Neural progenitor cell (in vitro differentiated cells): ENCODE results near the gene KDM4B. TPM values are rescaled to one million over a fixed set of nuclear protein-coding genes. Genes with fewer than 3 reads are reported as not detected.

Experiments used
- DNase-seq: peaks from one replicate; pipeline ENCODE4 v3.0.0-alpha.2; 2016; ENCODE audit warnings: low spot score
- H2AFZ ChIP-seq: fragments of 200-600 bp; sonication (generic); replicated peaks from 2 replicates; pipeline ENCODE4 v1.6.1; 2016; ENCODE audit warnings: antibody characterized with exemption
- H3F3A ChIP-seq: fragments of 200-600 bp; sonication (generic); 2 replicates; pipeline ENCODE4 v1.6.1; 2016; ENCODE audit warnings: antibody characterized with exemption, low read depth
- H3K27ac ChIP-seq: fragments of 200-600 bp; sonication (generic); 2 replicates; pipeline ENCODE4 v1.5.1; 2016; ENCODE audit warnings: mild to moderate bottlenecking
- H3K27me3 ChIP-seq: fragments of 200-600 bp; sonication (generic); 2 replicates; pipeline ENCODE4 v1.6.1; 2016; ENCODE audit warnings: mild to moderate bottlenecking, moderate library complexity
- H3K36me3 ChIP-seq: fragments of 200-600 bp; sonication (generic); 2 replicates; pipeline ENCODE4 v1.5.1; 2016
- H3K4me1 ChIP-seq: fragments of 200-600 bp; sonication (generic); 2 replicates; pipeline ENCODE4 v1.6.1; 2016; ENCODE audit warnings: mixed run types
- H3K4me2 ChIP-seq: fragments of 200-600 bp; sonication (generic); 2 replicates; pipeline ENCODE4 v1.6.1; 2016
- H3K4me3 ChIP-seq: fragments of 200-600 bp; sonication (generic); 2 replicates; pipeline ENCODE4 v1.5.1; 2016
- H3K79me2 ChIP-seq: fragments of 200-600 bp; sonication (generic); 2 replicates; pipeline ENCODE4 v1.6.1; 2016; ENCODE audit warnings: low read depth
- H3K9ac ChIP-seq: fragments of 200-600 bp; sonication (generic); 2 replicates; pipeline ENCODE4 v1.6.1; 2016
- H3K9me3 ChIP-seq: fragments of 200-600 bp; sonication (generic); 2 replicates; pipeline ENCODE4 v1.5.1; 2016; ENCODE audit warnings: low read depth
- H4K20me1 ChIP-seq: fragments of 200-600 bp; sonication (generic); 2 replicates; pipeline ENCODE4 v1.6.1; 2016; ENCODE audit warnings: low read depth
- H3K27ac Mint-ChIP-seq: 3 replicates; pipeline ENCODE4 v1.8.0; 2021; ENCODE audit warnings: mixed read lengths
- H3K27me3 Mint-ChIP-seq: 2 replicates; pipeline ENCODE4 v1.8.0; 2022; ENCODE audit warnings: low read depth, mild to moderate bottlenecking, inconsistent platforms, moderate library complexity, mixed read lengths; ENCODE audit not compliant: insufficient read depth
- H3K36me3 Mint-ChIP-seq: 3 replicates; pipeline ENCODE4 v1.8.0; 2021; ENCODE audit warnings: mixed read lengths
- H3K4me1 Mint-ChIP-seq: 3 replicates; pipeline ENCODE4 v1.8.0; 2021; ENCODE audit warnings: mixed read lengths
- H3K4me3 Mint-ChIP-seq: 3 replicates; pipeline ENCODE4 v1.8.0; 2021; ENCODE audit warnings: mild to moderate bottlenecking, moderate library complexity, mixed read lengths
- H3K9me3 Mint-ChIP-seq: 3 replicates; pipeline ENCODE4 v1.8.0; 2020; ENCODE audit warnings: mixed read lengths
- CTCF ChIP-seq: fragments of 200-600 bp; sonication (generic); IDR thresholded peaks from 2 replicates; pipeline ENCODE4 v1.5.1; 2017; ENCODE audit warnings: antibody characterized with exemption, mild to moderate bottlenecking
- EZH2 ChIP-seq: fragments of 200-600 bp; sonication (generic); IDR thresholded peaks from 2 replicates; pipeline ENCODE4 v1.6.1; 2017; ENCODE audit warnings: antibody characterized with exemption, mild to moderate bottlenecking, moderate library complexity
- EZH2phosphoT487 ChIP-seq: fragments of 200-600 bp; sonication (generic); IDR thresholded peaks from 2 replicates; pipeline ENCODE4 v1.6.1; 2017; ENCODE audit warnings: antibody characterized with exemption
- total RNA-seq: library from RNA; depleted of rRNA; stranded (reverse); fragments of >200 nt; gene quantifications from 2 replicates; pipeline ENCODE4 v1.2.3, GENCODE V29; 2015; ENCODE audit warnings: low replicate concordance

KDM4B gene
- total RNA-seq, 1 donor from 2014 or later, result 16.0 TPM

DNA sequence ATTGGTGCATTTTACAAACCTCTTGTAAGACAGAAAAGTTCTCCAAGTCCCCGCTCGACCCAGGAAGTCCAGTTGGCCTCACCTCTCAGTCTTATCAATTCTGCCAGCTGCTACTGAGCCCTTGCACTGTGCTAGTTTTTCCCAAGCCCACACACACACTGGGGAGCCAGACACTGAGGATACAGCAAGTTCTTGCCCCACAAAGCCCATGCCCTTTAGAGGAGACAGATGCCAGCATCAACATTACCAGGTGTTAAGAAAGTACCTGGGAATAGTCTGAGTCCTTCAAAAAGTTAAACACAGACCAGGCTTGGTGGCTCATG is 196.7 kb downstream of the KDM4B start:
- H3K79me2 ChIP-seq, result no peaks in the 10 kb centered on the region
- no peaks in the 10 kb centered on the region for H3K27me3 ChIP-seq
- no peak overlapping the region for H3K9ac ChIP-seq
- Mint-ChIP-seq H3K9me3 (peaks cover 9% of the 10 kb centered on the region), H3K36me3 (peaks cover 2% of the 10 kb centered on the region), H3K27me3 (peaks cover 10% of the 10 kb centered on the region), H3K27ac (no peak overlapping the region), H3K4me1 (peaks cover 26% of the 10 kb centered on the region), H3K4me3 (no peak overlapping the region)
- DNase-seq, result no peak
- H3K27ac ChIP-seq, result no peak overlapping the region
- no peak overlapping the region for H3K4me2 ChIP-seq
- peaks cover 22% of the 10 kb centered on the region for H3K4me1 ChIP-seq
- TF ChIP-seq EZH2 (no peak), EZH2phosphoT487 (no peak)
- no peaks in the 10 kb centered on the region for H4K20me1 ChIP-seq
- no peaks in the 10 kb centered on the region for H3K9me3 ChIP-seq
- H3K36me3 ChIP-seq, result no peaks in the 10 kb centered on the region
- no peak overlapping the region for H2AFZ ChIP-seq
- H3F3A ChIP-seq, result peaks cover 32% of the 10 kb centered on the region
- H3K4me3 ChIP-seq, result no peak overlapping the region

DNA sequence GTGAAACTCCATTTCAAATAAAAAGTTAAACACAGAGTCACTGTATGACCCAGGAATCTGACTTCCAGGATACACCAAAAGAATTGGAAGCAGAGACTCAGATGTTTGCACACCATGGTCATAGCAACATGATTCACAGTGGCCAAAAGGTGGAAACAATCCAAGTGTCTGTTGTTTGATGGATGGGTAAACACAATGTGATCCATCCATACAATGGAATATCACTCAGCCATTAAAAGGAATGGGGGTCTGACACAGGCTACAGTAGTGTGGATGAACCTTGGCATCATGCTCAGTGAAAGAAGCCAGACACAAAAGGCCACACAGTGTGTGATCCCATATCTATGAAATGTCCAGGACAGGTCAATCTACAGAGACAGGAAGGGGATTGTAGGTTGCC is 197.3 kb downstream of the KDM4B start:
- Histone ChIP-seq H3K9me3 (no peaks in the 10 kb centered on the region), H3K79me2 (no peaks in the 10 kb centered on the region), H3K4me2 (no peak overlapping the region), H3K9ac (no peak overlapping the region), H3K27me3 (no peaks in the 10 kb centered on the region), H3K4me1 (peaks cover 21% of the 10 kb centered on the region), H2AFZ (no peak overlapping the region), H4K20me1 (no peaks in the 10 kb centered on the region), H3F3A (peaks cover 30% of the 10 kb centered on the region), H3K4me3 (no peak overlapping the region), H3K36me3 (no peaks in the 10 kb centered on the region), H3K27ac (no peak overlapping the region)
- no peak for DNase-seq
- Mint-ChIP-seq H3K4me3 (no peak overlapping the region), H3K9me3 (peaks cover 7% of the 10 kb centered on the region), H3K27ac (no peak overlapping the region), H3K27me3 (peaks cover 10% of the 10 kb centered on the region), H3K4me1 (peaks cover 26% of the 10 kb centered on the region), H3K36me3 (peaks cover 2% of the 10 kb centered on the region)
- TF ChIP-seq CTCF, result no peak

- no peaks in the 10 kb centered on the region for H3K4me1 ChIP-seq
- H3K27me3 ChIP-seq, result no peaks in the 10 kb centered on the region
- H3K36me3 Mint-ChIP-seq, result peaks cover 2% of the 10 kb centered on the region
- peaks cover 4% of the 10 kb centered on the region for H3F3A ChIP-seq
- H3K27ac ChIP-seq, result no peak overlapping the region
- no peaks in the 10 kb centered on the region for H4K20me1 ChIP-seq
- H3K9me3 Mint-ChIP-seq, result peaks cover 7% of the 10 kb centered on the region
- no peak overlapping the region for H3K4me2 ChIP-seq
- H3K4me3 Mint-ChIP-seq, result no peak overlapping the region
- H2AFZ ChIP-seq, result no peak overlapping the region
- no peaks in the 10 kb centered on the region for H3K36me3 ChIP-seq
- peak overlapping the region; percentile 19 for H3K27ac Mint-ChIP-seq
- no peak for DNase-seq
- H3K27me3 Mint-ChIP-seq, result peaks cover 4% of the 10 kb centered on the region
- peaks cover 9% of the 10 kb centered on the region for H3K4me1 Mint-ChIP-seq
- H3K4me3 ChIP-seq, result no peak overlapping the region
- no peak overlapping the region for H3K9ac ChIP-seq
- H3K9me3 ChIP-seq, result no peaks in the 10 kb centered on the region
- no peak for TF ChIP-seq EZH2
- peak; percentile 45 for TF ChIP-seq CTCF
- H3K79me2 ChIP-seq, result no peaks in the 10 kb centered on the region
Observed at GRCh38 chr19:5170329-5170745, 201.4 kb downstream of the KDM4B start.

DNA sequence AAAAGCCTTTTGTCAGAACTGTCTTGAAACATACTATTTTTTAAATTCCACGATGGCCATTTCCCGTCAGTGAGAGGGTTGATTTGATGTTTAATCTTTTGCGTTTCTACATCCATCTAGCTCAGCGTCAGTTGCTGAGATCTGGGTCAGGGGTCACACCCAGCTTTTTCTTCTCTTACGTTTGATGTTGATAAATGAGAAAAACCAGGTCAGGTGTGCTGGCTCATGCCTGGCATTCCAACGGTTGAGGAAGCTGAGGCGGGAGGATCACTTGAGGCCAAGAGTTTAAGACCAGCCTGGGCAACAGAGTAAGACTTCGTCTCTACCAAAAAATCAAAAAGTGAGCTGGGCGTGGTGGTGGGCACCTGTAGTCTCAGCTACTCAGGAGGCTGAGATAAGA is 202.8 kb downstream of the KDM4B start:
- H3K27ac ChIP-seq, result no peak overlapping the region
- H3K36me3 ChIP-seq, result no peaks in the 10 kb centered on the region
- no peak overlapping the region for H3K9ac ChIP-seq
- no peaks in the 10 kb centered on the region for H4K20me1 ChIP-seq
- H3K79me2 ChIP-seq, result no peaks in the 10 kb centered on the region
- no peaks in the 10 kb centered on the region for H3K9me3 ChIP-seq
- Mint-ChIP-seq H3K36me3 (peaks cover under 1% of the 10 kb centered on the region), H3K9me3 (peaks cover 3% of the 10 kb centered on the region), H3K4me3 (no peak overlapping the region), H3K4me1 (peaks cover 9% of the 10 kb centered on the region), H3K27ac (peak overlapping the region; percentile 41), H3K27me3 (peaks cover 7% of the 10 kb centered on the region)
- DNase-seq, result no peak
- no peak overlapping the region for H3K4me3 ChIP-seq
- H2AFZ ChIP-seq, result no peak overlapping the region
- no peak overlapping the region for H3K4me2 ChIP-seq
- no peaks in the 10 kb centered on the region for H3K27me3 ChIP-seq
- TF ChIP-seq EZH2phosphoT487, result no peak
- no peak for TF ChIP-seq CTCF
- TF ChIP-seq EZH2, result no peak
- H3K4me1 ChIP-seq, result peaks cover under 1% of the 10 kb centered on the region
- H3F3A ChIP-seq, result peaks cover 2% of the 10 kb centered on the region
